ENCODE results near the gene CCDC8. TPM values are rescaled to one million over a fixed set of nuclear protein-coding genes. Genes with fewer than 3 reads are reported as not detected.
"Not testable (repeated sequence)": the region's sequence is repeated elsewhere in the genome, so short reads cannot be mapped to it uniquely, and the experiment has no call there.

Gene CCDC8
- total RNA-seq, 1 experiment from 2014 or later = 27.5 TPM

- DNase-seq = peak; percentile 14
- no peak overlapping the region for H4K8ac ChIP-seq (replicated peaks; ENCODE audit: insufficient read length, low read depth, low read length)
- no peaks in the 10 kb centered on the region for H3K9me3 ChIP-seq (ENCODE audit: control insufficient read depth, low read depth, low read length)
- no peak overlapping the region; a peak in 1 of 7 replicates for H3K27ac Mint-ChIP-seq
- no peak overlapping the region for H2AFZ ChIP-seq (ENCODE audit: low read length)
- no peak overlapping the region for H3K4me2 ChIP-seq (ENCODE audit: insufficient read depth, insufficient read length, low read length)
- no peak overlapping the region for H4K5ac ChIP-seq (ENCODE audit: insufficient read length, low read depth, low read length)
- H3K36me3 Mint-ChIP-seq (ENCODE audit: insufficient read depth in 1 of 3, low read depth in 3 of 3) = peaks cover 34 to 62% (median 61%) of the 10 kb centered on the region in 3 experiments; a peak in 6 of 7 replicates
- no peaks in the 10 kb centered on the region for H4K20me1 ChIP-seq (ENCODE audit: control insufficient read depth, insufficient read depth, insufficient read length)
- H3K9me3 Mint-ChIP-seq = no peaks in the 10 kb centered on the region
- H2BK15ac ChIP-seq (ENCODE audit: low read depth, low read length) = no peak overlapping the region
- no peak overlapping the region for H3K4ac ChIP-seq (ENCODE audit: low read depth, low read length)
- H3K4me1 ChIP-seq (ENCODE audit: insufficient read depth, low read length) = peaks cover 7% of the 10 kb centered on the region; the same call in 1 of the 2 replicates
- no CpG with 5 or more reads among the region's 20 CpGs for WGBS (ENCODE audit: extremely low coverage, insufficient read length, low lambda C conversion rate)
- no peak overlapping the region for H3K18ac ChIP-seq (ENCODE audit: insufficient read length, low read depth, low read length)
- H3K14ac ChIP-seq (ENCODE audit: insufficient read depth, low read length) = no peak overlapping the region; the same call in 1 of the 2 replicates
- H3K27me3 Mint-ChIP-seq (ENCODE audit: low read depth) = no peaks in the 10 kb centered on the region; the same call in 1 of the 2 replicates
- H3K79me2 ChIP-seq (ENCODE audit: insufficient read depth, low read length) = no peaks in the 10 kb centered on the region; the same call in 1 of the 2 replicates
- no peak overlapping the region for H2BK12ac ChIP-seq (ENCODE audit: insufficient read length, low read depth, low read length)
- no peaks in the 10 kb centered on the region for H3K27me3 ChIP-seq (ENCODE audit: insufficient read depth, low read length)
- H3K27ac ChIP-seq (ENCODE audit: insufficient read length, low read depth, low read length) = no peak overlapping the region
- no peak overlapping the region for H3K23ac ChIP-seq (ENCODE audit: insufficient read length, low read depth, low read length)
- no peak overlapping the region for H2AK5ac ChIP-seq (ENCODE audit: insufficient read length, low read length)
- H3K4me3 Mint-ChIP-seq = no peak overlapping the region
- H2BK20ac ChIP-seq (ENCODE audit: low read depth, low read length, poor library complexity, severe bottlenecking) = no peak overlapping the region
- H2BK5ac ChIP-seq (ENCODE audit: insufficient read length, low read length) = no peak overlapping the region
- no peaks in the 10 kb centered on the region for H3K79me1 ChIP-seq (ENCODE audit: insufficient read depth, low read depth, low read length, poor library complexity, severe bottlenecking)
- H2BK120ac ChIP-seq (ENCODE audit: low read depth, low read length, poor library complexity, severe bottlenecking) = no peak overlapping the region
- TF ChIP-seq, protein P1, sequence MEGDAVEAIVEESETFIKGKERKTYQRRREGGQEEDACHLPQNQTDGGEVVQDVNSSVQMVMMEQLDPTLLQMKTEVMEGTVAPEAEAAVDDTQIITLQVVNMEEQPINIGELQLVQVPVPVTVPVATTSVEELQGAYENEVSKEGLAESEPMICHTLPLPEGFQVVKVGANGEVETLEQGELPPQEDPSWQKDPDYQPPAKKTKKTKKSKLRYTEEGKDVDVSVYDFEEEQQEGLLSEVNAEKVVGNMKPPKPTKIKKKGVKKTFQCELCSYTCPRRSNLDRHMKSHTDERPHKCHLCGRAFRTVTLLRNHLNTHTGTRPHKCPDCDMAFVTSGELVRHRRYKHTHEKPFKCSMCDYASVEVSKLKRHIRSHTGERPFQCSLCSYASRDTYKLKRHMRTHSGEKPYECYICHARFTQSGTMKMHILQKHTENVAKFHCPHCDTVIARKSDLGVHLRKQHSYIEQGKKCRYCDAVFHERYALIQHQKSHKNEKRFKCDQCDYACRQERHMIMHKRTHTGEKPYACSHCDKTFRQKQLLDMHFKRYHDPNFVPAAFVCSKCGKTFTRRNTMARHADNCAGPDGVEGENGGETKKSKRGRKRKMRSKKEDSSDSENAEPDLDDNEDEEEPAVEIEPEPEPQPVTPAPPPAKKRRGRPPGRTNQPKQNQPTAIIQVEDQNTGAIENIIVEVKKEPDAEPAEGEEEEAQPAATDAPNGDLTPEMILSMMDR (conservative IDR thresholded peaks at IDR 0.05) = no peak
- H3K23me2 ChIP-seq (ENCODE audit: insufficient read length, low read depth, low read length, poor library complexity, severe bottlenecking) = no peaks in the 10 kb centered on the region
- H3T11ph ChIP-seq (ENCODE audit: low read length) = no peak overlapping the region
- H3K9ac ChIP-seq (ENCODE audit: extremely low read depth, insufficient read length, low read length) = no peak overlapping the region
- peaks cover 26 to 35% of the 10 kb centered on the region in 2 experiments for H3K4me1 Mint-ChIP-seq
- H4K91ac ChIP-seq (ENCODE audit: insufficient read length, low read depth, low read length) = no peak overlapping the region
- H3K56ac ChIP-seq (ENCODE audit: insufficient read length, low read depth, low read length) = no peak overlapping the region
Observed at GRCh38 chr19:46376241-46377153, 36.9 kb downstream of the CCDC8 start.

- H3K27ac ChIP-seq (ENCODE audit: insufficient read length, low read depth, low read length); H3K4me2 ChIP-seq (ENCODE audit: insufficient read depth, insufficient read length, low read length); H3K9me3 ChIP-seq (ENCODE audit: control insufficient read depth, low read depth, low read length); H3K4me1 ChIP-seq (ENCODE audit: insufficient read depth, low read length); H3K79me2 ChIP-seq (ENCODE audit: insufficient read depth, low read length); H3K9ac ChIP-seq (ENCODE audit: extremely low read depth, insufficient read length, low read length); H2BK12ac ChIP-seq (ENCODE audit: insufficient read length, low read depth, low read length); H2BK20ac ChIP-seq (ENCODE audit: low read depth, low read length, poor library complexity, severe bottlenecking); H3K18ac ChIP-seq (ENCODE audit: insufficient read length, low read depth, low read length); H4K8ac ChIP-seq (replicated peaks; ENCODE audit: insufficient read length, low read depth, low read length); H2AK5ac ChIP-seq (ENCODE audit: insufficient read length, low read length); H2AFZ ChIP-seq (ENCODE audit: low read length); H4K20me1 ChIP-seq (ENCODE audit: control insufficient read depth, insufficient read depth, insufficient read length); H3T11ph ChIP-seq (ENCODE audit: low read length); H4K91ac ChIP-seq (ENCODE audit: insufficient read length, low read depth, low read length); H3K23me2 ChIP-seq (ENCODE audit: insufficient read length, low read depth, low read length, poor library complexity, severe bottlenecking); H3K56ac ChIP-seq (ENCODE audit: insufficient read length, low read depth, low read length); H3K79me1 ChIP-seq (ENCODE audit: insufficient read depth, low read depth, low read length, poor library complexity, severe bottlenecking); H3K4me3 Mint-ChIP-seq; H3K27me3 ChIP-seq (ENCODE audit: insufficient read depth, low read length); H4K5ac ChIP-seq (ENCODE audit: insufficient read length, low read depth, low read length); H3K14ac ChIP-seq (ENCODE audit: insufficient read depth, low read length); H2BK120ac ChIP-seq (ENCODE audit: low read depth, low read length, poor library complexity, severe bottlenecking); H3K23ac ChIP-seq (ENCODE audit: insufficient read length, low read depth, low read length); H3K27me3 Mint-ChIP-seq (ENCODE audit: low read depth); H3K9me3 Mint-ChIP-seq; H2BK5ac ChIP-seq (ENCODE audit: insufficient read length, low read length); H3K4ac ChIP-seq (ENCODE audit: low read depth, low read length); H2BK15ac ChIP-seq (ENCODE audit: low read depth, low read length): not testable (repeated sequence)
- WGBS (ENCODE audit: extremely low coverage, insufficient read length, low lambda C conversion rate) = no CpG with 5 or more reads among the region's 22 CpGs
- peaks cover 33 to 59% (median 57%) of the 10 kb centered on the region in 3 experiments; a peak in 6 of 7 replicates for H3K36me3 Mint-ChIP-seq (ENCODE audit: insufficient read depth in 1 of 3, low read depth in 3 of 3)
- peak overlapping the region in 2 of 3 experiments; percentile 73 to 86; a peak in 3 of 7 replicates for H3K27ac Mint-ChIP-seq
- DNase-seq = peak; percentile 16
- H3K4me1 Mint-ChIP-seq = peaks cover 32 to 41% of the 10 kb centered on the region in 2 experiments
Observed at GRCh38 chr19:46375476-46376067, 37.8 kb downstream of the CCDC8 start.
